Middle frontal gyrus (tissue), 1 donor: ENCODE results near the gene USP6NL.

Experiments used
- DNase-seq: peaks from one replicate; pipeline ENCODE4 v3.0.0-alpha.2; 2015; ENCODE audit warnings: low spot score; ENCODE audit errors: extremely low spot score

The USP6NL gene

DNA sequence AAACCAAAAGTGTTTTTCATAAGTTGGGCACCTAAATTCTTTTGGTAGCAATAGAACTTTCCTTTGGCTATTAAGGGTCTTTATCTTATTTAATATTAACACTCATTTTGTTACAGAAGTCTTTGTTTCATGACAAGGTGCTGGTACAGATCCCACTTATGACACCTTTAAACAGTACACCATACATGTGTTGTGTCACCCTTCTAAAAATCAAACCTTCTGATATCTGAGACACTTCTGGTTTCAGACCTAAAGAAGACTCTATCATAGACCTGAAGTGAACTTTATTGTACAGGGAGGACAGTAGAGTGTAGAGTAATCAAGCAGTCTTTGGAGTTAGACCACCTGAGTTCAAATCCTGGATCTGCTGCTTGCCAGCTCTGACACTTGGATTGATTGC lies 5.8 kb upstream of the USP6NL start:
- DNase-seq: no peak

DNA sequence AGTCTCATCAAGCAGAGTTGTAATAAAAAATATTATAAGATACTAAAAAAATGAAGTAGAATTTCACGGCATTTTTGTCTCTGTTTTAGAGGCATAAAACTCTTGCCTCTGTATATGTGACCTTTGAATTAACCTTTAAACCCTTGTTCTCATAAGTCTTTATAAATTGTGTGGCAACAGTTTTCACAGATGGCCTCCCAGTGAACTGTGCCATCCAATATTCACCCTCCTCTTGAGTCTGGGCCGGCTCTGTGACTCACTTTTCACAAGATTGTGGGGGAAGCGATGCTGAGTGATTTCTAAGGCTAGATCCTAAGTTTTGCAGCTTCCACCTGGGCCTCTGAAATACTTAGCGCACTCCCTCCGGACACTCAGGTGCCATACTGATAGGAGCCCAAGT lies 4.6 kb upstream of the USP6NL start:
- DNase-seq: no peak

DNA sequence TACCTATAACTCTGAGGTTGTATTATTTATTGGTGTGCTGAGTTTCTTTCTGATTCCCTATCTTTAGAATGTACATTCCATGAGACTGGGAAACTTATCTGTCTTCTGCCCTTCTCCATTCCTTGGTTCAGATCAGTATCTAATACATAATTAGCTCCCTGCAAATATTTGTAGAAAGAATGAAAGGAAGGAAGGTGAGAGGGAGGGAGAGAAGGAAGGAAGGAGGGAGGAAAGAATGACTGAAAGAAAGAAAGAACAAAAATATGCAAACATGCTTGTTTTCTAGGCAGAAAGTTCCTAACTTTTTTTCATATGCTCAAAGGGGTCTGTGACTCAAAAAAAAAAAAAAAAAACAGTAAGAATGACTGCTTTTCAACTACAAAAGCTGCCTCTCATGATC lies 3.9 kb upstream of the USP6NL start:
- no peak for DNase-seq

DNA sequence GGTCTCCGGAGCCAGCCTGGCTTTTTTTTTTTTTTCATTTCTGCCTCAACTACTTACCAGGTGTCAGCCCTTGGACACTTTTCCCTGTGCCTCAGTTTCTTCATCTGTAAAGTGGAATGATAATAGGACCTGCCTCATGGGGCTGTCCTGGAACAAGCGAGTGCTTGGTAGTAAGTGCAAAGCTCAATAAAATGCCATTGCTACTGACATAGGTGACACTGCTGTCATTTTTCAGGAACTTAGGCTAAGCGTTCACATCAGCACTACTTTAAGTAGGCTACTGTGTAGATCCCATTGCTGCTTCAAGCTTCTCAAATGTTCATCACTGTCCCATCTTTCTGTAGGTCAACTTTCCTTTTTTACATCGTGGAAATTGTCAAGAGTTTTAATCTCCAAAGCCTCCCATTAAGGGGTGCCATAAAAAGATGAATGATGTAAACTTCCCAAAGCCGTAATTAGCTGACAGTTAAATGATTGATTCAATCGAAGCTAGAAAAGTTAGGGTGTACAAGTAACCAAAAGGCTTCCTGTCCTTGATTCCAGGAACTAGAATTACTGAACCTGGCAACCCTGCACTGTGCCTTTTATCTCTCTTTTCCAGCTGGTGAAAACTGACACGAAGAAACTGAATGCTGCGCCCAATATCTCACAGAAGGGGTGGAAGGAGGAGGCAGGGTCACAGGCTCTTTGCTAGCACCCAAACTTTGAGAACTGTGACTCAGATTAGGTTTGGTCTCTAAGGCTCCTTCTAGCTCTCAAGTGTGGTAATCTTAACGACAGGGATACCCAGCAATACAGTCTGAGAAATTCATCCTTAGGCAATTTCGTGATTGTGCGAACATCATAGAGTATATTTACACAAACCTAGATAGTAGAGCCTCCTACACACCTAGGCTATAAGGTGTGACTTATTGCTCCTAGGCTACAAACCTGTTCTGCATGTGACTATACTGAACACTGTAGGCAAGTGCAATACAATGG lies 861 bp upstream of the USP6NL start:
- DNase-seq: no peak

DNA sequence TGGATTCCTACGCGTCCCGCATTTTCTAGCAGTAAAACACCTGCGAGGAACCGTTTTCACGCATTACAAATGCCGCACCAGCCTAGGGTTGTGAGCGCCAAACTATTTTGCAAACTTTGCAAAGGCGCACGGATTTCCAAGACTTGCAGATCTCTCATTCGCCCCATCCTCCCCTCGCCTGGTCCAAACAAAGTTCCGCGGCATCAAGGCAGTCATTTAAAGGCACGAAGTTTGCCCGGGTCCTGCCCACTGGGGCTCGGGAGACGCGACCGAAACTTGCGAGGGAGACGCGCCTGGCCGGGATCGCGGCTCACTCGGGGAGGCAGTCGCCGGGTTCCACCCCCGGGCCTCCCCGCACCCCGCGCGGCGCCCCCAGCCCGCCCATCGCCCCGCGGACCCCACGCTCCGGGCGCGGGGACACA lies 613 bp downstream of the USP6NL start:
- no peak for DNase-seq

DNA sequence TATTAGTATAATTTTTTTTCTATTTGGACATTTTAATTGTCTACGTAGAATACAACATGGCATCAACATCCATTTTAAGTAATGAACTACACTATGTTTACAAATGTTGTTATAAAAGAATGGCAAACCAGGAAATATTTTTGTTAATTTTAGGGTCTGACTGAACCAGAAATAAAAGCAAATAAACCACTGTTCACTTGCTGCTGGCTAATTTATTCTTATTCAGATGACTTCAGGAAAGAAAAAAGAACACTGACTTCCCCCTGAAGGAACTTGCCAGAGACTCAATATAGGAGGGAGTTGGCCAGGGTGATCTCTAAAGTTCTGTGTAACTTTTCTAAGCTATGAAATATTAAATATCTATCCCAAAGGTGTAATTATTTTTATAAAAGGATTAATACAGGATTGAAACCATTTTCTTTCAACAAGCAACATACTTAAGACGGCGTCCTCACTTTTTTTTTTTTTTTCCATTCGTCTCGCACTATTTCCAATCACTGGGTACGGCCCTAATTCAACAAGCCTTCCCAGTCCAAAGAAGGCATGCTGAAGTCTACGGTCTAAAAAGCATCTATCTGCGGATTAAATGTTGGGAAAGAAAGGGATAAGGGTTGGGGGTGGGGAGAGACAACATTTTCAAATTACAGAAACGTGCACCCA lies 1.2 kb downstream of the USP6NL start:
- DNase-seq: no peak

DNA sequence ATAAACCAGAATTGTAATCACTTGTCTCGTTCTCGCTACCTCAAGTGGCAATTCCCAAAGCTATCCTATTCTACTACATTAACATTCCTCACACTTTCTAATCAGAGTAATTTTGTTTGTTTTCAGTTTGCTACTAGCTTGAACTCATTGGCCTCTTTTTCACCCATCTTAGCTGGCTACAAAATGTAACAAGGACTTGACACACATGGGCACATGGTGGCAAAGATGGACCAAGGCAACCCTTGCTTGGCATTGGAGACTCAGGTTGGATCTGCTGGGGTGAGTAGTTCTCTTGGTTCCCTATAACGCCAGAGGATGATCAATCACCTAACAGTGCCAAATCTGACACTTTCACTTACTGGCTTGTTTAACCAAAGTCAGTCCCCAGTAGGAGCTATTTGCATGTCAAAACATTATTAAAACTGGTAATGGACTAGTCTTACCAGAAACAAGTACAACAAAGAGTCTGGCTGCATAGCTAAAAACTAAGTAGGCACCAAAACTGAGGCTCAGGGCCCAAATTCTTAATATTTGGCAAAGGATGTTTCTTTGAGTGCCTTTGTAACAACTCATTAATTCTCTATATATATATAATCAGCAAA lies 1.9 kb downstream of the USP6NL start:
- no peak for DNase-seq

DNA sequence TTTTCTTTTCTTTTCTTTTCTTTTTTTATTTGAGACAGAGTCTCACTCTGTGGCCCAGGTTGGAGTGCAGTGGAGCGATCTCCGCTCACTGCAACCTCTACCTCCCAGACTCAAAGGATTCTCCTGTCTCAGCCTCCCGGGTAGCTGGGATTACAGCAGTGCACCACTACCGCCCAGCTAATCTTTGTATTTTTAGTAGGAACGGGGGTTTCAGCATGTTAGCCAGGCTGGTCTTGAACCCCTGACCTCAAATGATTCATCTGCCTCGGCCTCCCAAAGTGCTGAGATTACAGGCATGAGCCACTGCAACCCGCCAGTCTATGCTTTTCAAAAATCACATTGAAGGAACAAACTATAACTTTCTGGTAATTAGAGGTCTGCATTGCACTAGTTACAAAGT lies 2.4 kb downstream of the USP6NL start:
- no peak for DNase-seq

DNA sequence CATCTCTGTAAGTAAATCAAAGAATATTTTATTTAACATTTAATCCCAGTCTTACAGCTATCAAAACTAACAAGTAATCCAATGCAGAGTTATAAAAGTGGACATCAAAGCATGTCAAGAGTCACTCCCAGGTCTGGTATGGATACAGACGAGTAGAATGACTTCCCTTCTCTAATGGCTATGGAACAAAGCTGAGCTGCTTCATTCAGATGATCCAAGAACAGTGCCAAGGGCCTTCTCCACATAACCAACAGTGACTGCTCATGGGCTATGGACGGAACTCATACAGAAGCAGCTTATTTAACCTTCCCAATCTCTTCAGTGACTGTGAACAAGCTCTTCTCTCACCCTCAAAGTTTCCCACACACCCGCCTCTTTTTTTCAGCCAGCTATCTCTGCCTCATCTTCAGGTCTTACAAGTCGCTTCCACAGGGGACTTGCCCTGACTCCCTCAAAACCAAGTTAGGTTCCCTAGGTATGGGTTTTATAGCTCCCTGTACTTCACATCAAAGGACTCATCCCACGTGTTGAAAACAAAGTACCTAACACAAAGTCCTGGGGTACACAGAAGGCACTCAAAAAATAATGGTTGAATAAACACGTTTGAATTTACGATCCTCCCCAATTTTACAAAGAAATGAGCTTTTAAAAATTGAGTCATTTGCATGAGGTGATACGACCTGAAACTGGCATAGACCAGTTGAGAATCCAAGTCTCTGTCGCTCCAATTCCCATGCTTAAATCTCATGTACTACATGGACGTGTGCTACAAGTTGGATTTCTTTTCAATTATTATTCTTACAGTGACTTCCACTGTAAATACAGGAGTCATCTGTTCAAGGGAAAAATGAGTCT lies 3.1 kb downstream of the USP6NL start:
- no peak for DNase-seq

DNA sequence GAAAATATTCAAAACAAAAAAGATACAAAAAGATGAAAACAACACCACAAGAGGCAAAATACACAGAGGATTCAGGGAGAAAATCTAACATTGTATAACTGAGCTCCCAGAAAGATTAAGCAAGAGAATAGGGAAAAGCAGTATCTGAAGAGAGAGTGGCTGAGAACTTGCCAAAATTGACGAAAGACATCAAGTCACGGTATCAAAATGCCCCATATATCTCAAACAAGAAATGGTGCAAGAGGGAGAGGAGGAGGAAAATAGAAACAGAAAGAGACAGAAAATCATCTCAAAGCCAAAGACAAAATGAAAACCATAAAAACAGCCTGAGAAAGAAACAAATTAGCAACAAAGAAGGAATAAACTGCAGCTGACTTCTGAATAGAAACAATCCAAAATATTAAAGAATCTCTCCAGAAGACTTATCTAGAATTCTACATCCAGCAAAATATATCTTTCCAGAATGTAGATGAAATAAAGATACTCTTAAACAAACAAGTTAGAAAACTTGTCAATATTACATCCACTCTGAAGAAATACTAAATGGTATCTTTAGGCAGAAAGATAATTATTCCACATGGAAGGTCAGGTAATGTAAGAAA lies 5.5 kb downstream of the USP6NL start:
- no peak for DNase-seq

DNA sequence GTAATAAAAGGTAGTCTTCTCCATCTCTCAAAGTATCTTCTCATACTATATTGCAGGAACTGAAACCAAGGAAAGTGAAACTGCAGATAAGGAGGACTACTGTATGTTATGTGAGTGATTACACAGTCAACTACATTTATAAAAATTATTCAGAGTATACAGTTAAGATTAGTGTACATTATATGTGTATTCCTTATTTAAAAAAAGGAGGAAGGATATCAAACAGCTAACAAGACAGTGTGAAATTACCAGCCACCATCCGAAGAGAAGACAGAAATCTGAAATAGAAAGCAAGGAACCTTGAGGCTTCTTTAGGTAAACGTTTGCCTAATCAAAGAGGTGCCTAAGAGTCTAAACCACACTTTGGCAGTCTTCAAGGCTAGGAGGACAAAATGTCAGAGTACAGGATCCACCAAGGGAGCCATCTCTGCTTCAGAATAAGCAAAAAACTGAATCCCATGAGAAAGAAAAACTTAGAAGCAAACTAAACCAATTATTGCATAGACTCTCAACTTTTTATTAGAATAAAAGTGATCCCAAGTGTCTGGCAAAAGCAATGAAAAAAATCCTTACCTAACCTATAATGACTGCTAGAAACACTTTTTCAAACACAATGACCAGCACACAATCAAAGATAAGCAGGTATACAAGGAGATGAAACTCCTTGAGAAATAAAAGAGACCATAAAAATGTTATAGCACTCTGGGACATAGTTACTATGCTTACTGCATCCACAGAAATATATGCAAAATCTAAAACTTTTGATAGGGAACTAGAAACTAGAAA lies 6.4 kb downstream of the USP6NL start:
- no peak for DNase-seq

DNA sequence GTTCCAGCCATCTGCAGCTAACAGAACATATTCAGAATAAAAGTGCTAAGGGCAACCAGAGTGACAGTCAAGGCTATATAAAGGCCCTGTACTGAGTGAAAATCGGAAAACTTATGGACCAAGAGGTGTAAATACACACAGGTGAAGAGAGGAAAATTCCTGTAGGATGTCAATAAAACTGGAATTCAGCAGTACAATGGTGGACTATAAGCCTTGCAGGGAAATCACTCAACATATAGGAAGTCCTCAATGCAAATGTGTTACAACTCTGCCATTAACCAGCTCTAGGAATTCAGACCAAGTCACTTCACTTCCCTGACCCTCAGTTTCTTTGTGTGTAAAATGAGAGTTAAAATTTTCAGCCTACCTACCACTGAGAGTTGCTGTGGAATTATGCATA lies 7.7 kb downstream of the USP6NL start:
- DNase-seq: no peak

DNA sequence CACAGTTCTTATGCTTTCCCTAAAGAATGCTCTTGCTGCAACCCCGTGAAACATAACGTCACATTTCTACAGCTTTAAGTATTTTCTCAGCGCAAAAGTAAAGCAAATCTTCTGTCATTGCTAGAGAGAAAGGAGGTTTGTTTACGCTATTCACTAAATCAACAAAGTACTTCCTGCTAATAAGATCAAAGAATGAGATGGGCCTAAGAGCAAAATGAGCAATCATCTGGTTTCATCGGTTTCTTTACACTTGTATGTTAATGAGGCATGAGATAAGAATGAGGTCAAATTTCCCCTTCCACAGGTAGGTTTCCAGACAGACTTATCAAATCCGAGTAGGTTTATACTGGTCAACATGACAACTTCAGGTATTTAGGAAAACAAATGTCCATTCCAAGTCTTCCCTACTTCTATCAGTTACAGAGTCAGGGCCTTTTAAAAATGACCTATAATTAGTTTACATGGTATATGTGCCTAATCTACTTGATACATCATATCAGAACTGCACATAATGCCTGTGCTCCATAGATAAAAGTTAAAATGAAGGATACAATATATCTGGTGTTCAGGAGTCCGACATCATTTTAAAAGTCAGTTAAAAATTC lies 8.4 kb downstream of the USP6NL start:
- DNase-seq: no peak

DNA sequence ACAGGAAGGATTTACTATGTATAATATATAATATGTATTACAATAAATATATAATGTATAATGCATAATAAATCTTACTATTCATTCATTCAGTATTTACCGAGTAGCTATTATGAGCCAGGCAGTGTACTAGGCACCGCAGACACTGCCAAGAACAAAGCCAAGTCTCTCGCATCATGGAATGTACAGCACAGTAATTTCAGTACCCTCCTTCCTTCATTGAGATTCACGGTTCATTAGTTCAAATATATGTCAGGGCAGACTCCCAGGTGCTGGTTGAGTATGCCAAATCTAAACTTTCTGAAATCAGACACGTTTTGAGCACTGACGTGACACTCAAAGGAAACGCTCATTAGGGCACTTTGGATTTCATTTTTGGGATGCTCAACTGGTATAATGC lies 9.1 kb downstream of the USP6NL start:
- no peak for DNase-seq

DNA sequence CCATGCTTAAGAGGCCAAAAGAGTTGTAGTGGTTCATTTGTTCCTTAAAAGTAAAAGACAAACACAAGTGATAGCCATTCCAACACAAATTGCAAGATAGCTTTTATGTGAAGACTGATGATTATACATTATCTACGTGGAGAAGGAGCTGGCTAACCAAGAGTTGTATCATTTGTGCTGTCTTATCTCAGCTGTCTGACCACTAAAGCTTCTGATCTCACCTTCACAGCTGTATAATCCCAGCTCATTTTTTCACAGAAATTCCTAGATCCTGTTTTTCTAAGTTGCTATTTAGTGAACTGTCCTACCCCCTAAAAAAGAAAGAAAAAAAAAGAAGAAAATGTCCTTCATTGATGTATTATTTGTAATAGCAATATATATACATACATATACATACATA lies 9.8 kb downstream of the USP6NL start:
- DNase-seq: no peak

DNA sequence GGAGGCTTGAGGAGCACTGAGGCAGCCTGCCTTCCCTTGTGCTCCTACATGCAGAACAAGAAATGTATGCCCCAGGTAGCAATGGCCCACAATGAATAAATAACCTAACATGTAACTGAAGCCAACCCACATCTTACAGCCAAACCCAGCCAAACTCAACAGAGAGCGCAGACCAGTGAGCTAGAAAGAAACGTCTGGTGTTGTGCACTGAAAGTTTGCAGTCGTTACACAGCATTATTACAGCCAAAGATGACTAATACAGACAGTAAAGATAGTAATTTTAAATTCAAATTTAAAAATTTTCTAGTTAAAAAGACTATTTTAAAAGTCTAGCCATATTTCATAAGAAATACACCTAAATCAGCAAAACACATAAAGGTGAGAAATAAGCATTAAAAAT lies 11.2 kb downstream of the USP6NL start:
- no peak for DNase-seq

DNA sequence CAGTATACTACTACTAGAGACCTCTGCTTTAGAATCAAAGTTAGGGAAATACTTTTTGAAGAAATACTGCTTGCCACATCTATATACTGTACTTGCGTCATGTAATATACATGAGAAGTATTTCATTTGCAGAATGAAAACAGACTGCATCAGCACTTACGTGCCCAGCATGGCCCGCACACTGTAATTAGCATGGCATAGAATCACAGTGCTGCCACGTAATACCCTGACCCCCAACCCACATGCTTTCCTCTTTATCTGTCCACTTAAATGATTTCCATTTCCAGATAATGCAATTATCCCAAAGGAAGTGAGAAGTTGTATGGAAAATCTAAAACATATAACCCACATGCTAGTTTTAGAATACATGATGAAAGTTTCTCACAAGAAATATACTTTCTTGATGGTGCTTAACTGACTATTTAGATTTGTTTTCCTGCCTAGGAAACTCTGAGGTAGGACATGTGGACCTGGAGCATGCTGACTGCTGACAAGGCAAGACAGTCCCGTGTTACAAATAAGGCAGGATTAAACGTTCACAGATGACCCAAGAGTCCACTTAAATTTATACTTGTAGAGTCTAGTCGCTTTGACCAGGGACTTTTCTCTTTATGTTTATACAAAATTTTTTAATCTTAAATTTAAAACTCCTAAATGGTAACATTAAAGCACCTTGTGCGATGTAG lies 12.6 kb downstream of the USP6NL start:
- DNase-seq: no peak

DNA sequence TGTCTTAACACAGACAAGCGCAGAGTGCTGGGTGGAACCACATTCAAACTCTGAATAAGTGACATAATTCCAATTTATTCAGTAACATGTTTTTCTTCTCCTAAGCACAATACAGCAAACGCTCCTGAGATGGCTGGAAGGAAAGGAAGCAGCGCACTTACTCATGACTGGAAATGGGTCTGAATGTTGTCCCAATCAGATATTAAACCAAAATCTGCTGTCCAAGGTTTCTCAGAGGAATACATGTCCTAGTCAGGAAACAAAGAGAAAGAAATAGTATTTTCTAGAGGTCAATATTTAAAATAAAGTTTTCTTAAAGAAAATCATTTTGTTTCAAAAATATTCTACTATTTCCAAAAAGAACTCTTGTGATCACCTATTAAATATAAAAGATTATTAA lies 14.0 kb downstream of the USP6NL start:
- no peak for DNase-seq

DNA sequence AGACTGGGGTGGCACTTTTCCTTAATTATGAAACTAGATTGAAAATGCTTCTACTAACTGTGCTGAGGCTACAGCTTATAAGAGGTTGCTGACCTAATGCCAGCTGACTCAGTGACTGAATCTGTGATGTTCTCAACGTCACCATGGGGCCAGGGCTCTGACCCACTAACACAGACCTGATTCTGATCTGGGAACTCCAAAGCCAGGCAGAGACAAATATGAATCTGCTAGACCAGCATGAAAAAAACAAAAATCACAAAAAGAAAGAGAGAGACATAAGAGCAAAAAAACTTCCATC lies 16.1 kb downstream of the USP6NL start:
- no peak for DNase-seq
